GM18951 (cell line): ENCODE data around the gene CNTN4.

Experiments used
- POLR2A ChIP-seq: IDR thresholded peaks from 4 replicates; pipeline ENCODE4 v1.6.1; 2011; ENCODE audit warnings: mild to moderate bottlenecking; ENCODE audit not compliant: insufficient read length, insufficient read depth; ENCODE audit errors: extremely low read depth
- in situ Hi-C: fragments of 300-500 bp; cut with MboI; formaldehyde crosslinking; loops from one replicate; pipeline ENCODE4 v1.12.0; 2022; ENCODE audit warnings: low sequenced_read_pairs, mixed read lengths, inconsistent platforms; ENCODE audit not compliant: unreplicated experiment

The CNTN4 gene

DNA sequence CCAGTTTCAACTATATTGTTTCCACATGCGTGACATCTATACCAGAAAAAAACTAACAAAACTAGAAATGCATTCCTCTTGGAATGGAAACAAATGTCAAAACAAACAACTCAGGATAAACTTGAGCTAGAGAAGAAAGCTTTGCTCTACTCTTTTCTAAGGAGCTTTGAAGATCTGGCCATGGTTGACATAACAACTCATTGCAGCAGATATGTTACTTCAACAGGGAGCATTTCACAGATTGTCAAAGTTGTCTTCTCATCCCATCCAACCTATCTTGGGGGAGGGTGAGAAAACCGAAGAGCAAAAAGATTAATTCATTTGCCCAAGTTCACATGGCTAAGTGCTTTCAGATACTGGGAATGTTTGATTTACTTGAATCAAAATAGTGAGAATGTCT, 484.4 kb downstream of the CNTN4 start:
- TF ChIP-seq POLR2A: no peak
- in situ Hi-C loops: no loop called here

DNA sequence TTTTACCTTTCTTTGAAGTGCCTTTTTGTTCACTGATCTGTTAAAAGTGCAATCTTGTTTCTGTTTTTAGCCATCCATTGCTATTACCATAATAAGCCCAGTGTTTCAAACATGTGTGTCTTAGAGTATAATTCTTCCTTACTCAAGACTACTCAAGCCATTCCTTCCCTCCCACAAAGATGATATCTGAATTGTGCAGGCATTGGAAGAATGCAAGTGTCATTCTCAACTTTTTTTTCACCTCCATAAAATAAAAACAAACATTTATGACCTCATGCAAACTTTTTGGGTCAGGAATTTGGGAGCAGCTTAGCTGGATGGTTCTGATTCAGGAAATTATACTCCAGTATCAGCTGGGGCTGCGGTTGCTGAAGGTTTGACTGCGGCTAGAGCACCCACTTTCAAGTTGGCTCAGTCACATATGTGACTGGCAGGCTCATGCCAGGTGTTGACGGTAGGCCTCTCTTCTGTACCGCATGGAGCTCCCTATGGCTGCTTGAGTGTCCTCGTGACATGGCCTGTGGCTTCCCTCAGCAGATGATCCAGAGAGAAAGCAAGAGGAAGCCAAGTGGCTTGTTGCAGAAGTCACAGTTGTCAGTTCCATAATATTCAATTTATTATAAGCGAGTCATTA, 490.8 kb downstream of the CNTN4 start:
- no peak for TF ChIP-seq POLR2A
- in situ Hi-C loops: no loop called here

DNA sequence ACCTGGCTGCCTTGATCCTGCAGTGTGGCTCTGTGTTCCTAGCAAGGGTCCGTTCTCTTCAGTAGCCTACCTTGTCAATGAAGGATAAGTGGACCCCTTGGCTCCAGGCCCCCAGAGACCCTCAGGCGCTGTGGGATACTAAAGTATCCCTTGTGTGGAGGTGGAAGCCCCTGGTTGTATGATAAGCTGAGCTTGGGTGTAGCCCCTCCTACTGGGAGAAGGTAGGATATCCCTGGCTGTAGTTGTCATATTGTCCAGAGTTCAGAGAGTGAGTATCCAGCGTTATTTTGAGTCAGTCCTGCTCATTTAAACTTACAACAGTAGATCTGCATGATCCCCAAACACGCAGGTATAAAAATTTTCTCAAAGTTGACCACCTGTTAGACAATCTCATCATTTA, 496.8 kb downstream of the CNTN4 start:
- in situ Hi-C loops: no loop called here
- no peak for TF ChIP-seq POLR2A

DNA sequence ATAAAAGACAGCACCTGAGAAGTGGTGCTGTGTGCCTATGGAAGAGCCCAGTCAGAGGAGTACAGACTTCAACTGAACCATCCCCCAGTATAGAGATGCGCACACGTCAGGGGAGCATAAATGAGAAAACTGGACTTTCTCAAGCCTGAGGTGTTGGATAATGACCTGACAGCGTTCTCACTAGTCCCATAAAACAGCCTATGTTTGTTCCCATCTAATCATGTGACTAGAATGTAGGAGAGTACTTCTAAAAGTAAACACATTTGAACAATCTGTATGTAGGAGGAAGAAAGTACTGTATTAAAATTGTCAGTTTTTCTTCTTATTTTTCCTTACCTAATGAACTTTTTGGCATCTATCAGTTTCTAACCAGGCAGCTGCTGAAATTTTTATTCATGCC, 498.9 kb downstream of the CNTN4 start:
- in situ Hi-C loops: no loop called here
- no peak for TF ChIP-seq POLR2A

DNA sequence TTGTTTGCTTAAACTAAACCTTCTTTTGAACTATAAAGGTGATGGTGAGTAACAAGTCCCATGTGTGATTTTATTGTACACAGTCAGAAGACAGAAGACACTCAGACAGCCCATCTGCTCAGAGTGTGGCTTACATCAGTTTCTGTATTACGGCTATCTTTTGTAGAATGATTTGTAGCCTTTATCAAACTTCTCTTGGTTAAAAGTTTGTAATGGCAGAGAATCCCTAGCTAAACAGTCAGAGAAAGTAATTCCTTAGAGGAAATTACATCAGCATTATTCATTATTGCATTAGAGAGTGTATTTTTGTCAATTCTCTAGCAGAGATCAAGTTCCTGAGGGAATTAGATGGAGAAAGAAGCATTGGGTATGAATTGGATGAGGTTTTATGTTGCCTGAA, 500.8 kb downstream of the CNTN4 start:
- in situ Hi-C loops: no loop called here
- TF ChIP-seq POLR2A: no peak

DNA sequence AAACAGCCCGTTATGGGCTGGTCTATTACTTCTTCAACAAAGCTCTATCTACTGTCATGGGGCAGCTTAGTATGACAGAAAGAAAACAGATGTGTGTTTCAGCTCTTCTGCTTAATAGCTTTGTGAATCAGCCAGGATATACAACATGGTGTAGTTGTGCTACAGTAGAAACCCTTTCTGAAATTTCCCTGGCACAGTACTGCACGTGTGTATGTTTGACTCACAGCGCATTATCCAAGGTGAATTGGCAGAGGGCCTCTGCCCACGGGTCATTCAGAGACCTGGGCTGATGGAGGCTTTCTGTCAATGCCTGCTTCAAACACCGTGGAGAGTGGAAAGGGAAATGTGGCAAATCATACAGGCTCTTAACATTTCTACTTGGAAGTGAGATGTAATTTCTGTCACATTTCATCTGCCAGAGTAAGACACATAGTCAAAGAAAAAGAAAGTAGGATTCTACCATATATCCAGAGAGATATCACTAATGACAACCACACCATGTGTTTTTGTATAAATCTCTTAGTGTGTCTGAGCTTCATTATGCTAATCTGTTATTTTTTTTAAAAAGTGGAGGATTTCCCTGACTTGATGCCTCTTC, 505.1 kb downstream of the CNTN4 start:
- in situ Hi-C loops: no loop called here
- TF ChIP-seq POLR2A: no peak

DNA sequence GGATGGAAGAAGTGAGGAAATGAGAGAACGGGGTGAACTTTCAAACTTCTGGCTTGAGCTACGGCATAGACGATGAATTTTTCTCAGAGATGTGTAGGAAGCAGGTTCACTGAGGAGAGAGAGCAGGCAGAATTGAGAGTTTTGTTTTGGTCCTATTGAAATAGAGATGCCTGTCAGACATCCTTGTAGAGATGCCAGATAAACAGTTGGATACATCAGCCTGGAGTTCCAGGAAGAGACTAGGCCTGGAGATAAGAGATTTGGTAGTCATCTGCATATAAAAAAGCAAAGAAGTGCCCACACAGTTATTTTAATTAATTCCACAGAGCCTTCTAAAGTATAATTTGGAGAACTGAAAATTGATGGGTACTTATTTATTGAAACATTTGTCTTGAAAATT, 515.9 kb downstream of the CNTN4 start:
- no peak for TF ChIP-seq POLR2A
- in situ Hi-C loops: no loop called here

DNA sequence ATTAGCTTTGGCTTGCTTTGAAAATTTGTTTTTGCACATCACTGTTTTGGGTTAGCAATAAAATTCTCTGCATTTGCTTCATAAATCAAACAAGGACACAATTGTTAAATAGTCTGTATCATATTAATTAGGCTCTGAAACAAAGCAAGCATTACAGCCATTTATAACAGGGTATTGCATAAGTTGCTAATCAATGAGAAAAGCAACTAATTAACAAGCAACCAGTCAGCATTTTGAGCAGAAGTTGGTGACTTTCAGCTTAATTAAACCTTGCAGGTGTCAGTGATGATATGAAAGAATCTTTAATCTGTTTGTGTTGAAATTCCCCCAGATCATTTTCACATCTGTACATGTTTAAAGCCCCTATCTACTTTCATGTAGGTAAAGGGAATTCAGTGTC, 516.4 kb downstream of the CNTN4 start:
- no peak for TF ChIP-seq POLR2A
- in situ Hi-C loops: no loop called here

DNA sequence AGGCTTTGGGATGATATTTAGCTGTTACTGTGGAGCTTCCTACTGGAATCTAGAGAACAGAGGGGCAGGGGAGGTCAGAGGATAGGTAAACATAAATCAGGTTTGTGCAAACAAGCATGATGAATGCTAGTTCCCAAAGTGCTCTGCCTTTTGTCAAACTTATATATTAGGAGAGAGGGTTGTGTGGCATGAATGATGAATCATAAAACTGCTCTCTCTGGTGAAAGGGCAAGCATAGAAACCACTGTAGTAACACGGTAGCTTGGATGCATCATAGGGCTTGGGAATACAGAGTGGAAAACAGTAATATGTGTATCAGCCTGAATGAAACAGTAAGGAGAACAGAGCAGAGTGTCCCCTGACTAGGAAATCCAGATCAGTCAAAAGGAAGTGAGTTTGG, 524.8 kb downstream of the CNTN4 start:
- in situ Hi-C loops: no loop called here
- TF ChIP-seq POLR2A: no peak

DNA sequence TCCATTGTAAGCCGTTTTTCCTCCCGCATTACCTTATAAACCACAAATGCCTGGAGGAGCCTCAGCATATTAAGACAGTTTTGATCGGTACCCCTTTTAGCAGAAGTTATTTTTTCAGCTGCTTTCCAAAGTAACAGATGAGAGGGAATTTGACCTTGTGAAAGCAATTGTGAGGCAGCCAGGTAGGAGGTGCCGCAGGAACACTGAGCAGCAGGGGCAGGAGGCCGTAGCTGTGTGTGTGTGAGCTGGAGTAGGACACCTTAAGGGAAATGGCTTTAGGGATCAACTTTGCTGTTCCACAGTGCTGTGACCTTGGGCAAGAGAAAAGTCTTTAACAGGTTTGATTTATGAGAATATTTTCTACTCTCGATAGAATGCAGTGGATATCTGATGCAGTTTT, 529.5 kb downstream of the CNTN4 start:
- no peak for TF ChIP-seq POLR2A
- in situ Hi-C loops: no loop called here

DNA sequence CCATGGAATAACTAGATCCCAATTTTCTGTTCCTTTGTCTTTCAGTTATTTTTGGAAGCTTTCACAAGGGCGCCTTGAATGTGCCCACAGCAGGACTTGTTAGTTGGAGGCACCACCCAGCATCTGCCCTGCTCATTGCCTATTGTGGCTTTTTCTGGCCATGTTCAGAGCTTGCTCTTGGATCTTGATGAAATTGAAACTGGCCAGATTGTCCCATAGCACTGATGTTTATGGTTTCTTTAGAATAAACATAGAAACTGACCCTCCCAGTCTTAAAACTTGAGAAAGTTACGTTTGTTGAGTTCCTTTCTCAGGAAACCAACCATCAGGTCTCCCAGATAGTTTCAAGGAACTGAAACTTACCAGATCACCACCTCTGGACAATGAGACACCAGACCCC, 536.8 kb downstream of the CNTN4 start:
- no peak for TF ChIP-seq POLR2A
- in situ Hi-C loops: no loop called here

DNA sequence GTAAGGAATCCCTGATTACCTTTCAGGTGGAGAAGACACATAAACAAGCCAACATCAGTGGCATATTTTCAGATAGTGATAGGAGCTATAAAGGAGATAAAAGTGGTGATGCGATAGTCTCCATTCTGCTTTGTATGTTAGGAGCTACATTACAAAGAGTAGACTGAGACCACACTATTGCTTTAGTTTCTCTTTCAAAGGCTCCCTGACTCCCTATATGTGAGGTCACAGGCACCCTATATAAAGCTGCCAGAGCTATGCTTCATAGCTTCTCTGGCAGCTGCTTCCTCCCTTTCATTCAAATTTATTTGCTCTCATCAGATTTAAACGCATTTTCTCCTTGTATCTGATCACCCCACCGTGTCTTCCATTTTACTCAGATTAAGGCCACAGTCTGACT, 544.9 kb downstream of the CNTN4 start:
- TF ChIP-seq POLR2A: no peak
- in situ Hi-C loops: no loop called here

DNA sequence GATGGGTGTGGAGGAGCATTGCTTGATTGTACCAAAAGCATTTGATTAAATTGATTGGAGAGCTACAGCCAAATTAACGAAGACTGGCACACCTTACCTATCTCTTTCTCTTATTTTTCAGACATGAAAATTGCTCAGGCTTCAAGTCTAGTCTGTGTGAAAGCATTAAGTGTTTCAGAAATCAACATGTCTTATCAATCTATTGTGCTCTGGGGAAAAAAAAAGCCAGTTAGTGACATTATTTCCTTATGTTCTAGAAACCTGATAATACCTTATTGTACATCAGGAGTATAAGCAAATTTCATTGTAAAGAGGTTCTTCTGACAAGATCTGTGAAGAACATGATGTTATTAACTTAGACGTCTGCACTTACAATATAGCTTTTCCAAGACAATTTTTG, 546.3 kb downstream of the CNTN4 start:
- in situ Hi-C loops: no loop called here
- TF ChIP-seq POLR2A: no peak

DNA sequence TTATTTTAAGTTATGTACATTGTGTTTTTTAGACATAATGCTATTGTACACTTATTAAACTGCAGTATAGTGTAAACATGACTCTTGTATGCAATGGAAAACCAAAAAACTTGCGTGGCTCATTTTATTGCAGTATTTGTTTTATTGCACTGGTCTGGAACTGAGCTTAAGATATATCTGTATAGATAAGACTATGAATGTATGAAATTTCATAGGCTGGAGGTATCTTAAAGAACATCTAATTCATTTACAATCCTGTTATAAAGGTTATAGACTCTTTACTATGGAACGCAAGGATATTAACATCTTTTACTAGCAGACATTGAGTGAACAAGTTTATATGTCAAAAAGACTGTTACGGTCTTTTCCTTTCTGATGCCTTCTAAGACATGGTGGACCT, 552.1 kb downstream of the CNTN4 start:
- in situ Hi-C loops: no loop called here
- no peak for TF ChIP-seq POLR2A

DNA sequence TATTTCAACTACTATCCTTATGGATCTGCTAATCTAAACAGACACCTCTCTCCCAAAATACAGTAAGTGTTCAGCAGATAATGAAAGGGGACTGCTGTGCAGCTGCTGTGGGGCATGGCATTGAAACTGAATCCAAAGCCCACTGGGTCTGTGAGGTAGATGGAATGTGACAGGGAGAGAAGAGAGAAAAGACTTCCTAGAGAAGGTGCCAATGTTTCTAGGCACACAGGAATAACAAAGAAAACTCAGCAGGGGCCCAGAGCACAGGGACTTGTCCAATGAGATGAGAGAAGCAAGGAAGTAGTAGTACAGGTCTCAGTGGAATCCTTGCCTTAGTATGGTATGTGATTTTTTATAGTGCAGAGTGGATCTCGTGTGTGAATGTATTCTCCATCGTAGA, 553.7 kb downstream of the CNTN4 start:
- no peak for TF ChIP-seq POLR2A
- in situ Hi-C loops: no loop called here
